Uterus (tissue), 4 donors: Measurements from ENCODE around the gene CRYZ. TPM values are rescaled to one million over a fixed set of nuclear protein-coding genes. Genes with fewer than 3 reads are reported as not detected.
"Not testable (repeated sequence)": the region's sequence is repeated elsewhere in the genome, so short reads cannot be mapped to it uniquely, and the experiment has no call there.

Experiments used
- DNase-seq, 2 donors: peaks; one replicate each; pipeline ENCODE4 v3.0.0-alpha.2; 2019 to 2020
- H3K27ac ChIP-seq, 2 donors: fragments of 200-600 bp; sonication (generic); 1 replicate in 1 of 2; 2 replicates in 1 of 2; pipeline ENCODE4 v1.5.1; 2016 to 2018
- H3K27me3 ChIP-seq, 2 donors: fragments of 200-600 bp; sonication (generic); one replicate each; pipeline ENCODE4 v1.5.1; 2018 to 2019; ENCODE audit warnings: control low read depth in 1 of 2
- H3K36me3 ChIP-seq, 2 donors: fragments of 200-600 bp; sonication (generic); one replicate each; pipeline ENCODE4 v1.5.1; 2019; ENCODE audit warnings: control low read depth in 1 of 2
- H3K4me1 ChIP-seq, 2 donors: fragments of 200-600 bp; sonication (generic); one replicate each; pipeline ENCODE4 v1.5.1; 2018 to 2019; ENCODE audit warnings: control low read depth in 1 of 2
- H3K4me3 ChIP-seq, 2 donors: fragments of 200-600 bp; sonication (generic); 1 replicate in 1 of 2; 2 replicates in 1 of 2; pipeline ENCODE4 v1.5.1; 2018 to 2019; ENCODE audit warnings: mild to moderate bottlenecking in 1 of 2
- H3K9me3 ChIP-seq, 2 donors: fragments of 200-600 bp; sonication (generic); one replicate each; pipeline ENCODE4 v1.5.1; 2019; ENCODE audit warnings: control low read depth in 1 of 2
- POLR2A ChIP-seq, 2 donors: fragments of 450-650 bp; IDR thresholded peaks; one replicate each; pipeline ENCODE4 v1.6.1; 2016; ENCODE audit warnings: antibody characterized with exemption in 2 of 2, mild to moderate bottlenecking in 1 of 2, moderate library complexity in 1 of 2
- intact Hi-C: fragments of 100-400 bp; cut with DNase I; formaldehyde crosslinking; loops from one replicate; pipeline ENCODE4 v1.15.1; 2023; ENCODE audit warnings: low total_unique reads
- total RNA-seq, 4 donors: library from RNA; depleted of rRNA in 3 of 4; stranded (reverse); fragments of >200 nt in 3 of 4; gene quantifications; one replicate each; pipeline versions ENCODE4 v1.1.0 to v1.2.4, GENCODE V29; 2014 to 2023
- TF ChIP-seq, protein P1 (sequence below), 4 experiments: fragments of 200-600 bp in 2 of 4; fragments of 450-650 bp in 2 of 4; sonication (generic) in 2 of 4; IDR thresholded peaks; one replicate each; pipeline ENCODE4 v1.5.1; 2016 to 2019; ENCODE audit warnings: antibody characterized with exemption in 4 of 4, mild to moderate bottlenecking in 2 of 4, moderate library complexity in 1 of 4
- donor health status: DM: yes; HTN: yes; CAD: no.

The CRYZ gene
- total RNA-seq, 4 donors from 2014 or later = 22.4 to 53.7 (median 36.4) TPM

GRCh38 chr1:74737333-74737732 lies 4.5 kb upstream of the CRYZ start:
- no peaks in the 10 kb centered on the region for H3K4me1 ChIP-seq
- H3K27me3 ChIP-seq = no peaks in the 10 kb centered on the region
- intact Hi-C loops = no loop called here
- no peak for TF ChIP-seq POLR2A (IDR thresholded peaks at IDR 0.05)
- TF ChIP-seq, protein P1, sequence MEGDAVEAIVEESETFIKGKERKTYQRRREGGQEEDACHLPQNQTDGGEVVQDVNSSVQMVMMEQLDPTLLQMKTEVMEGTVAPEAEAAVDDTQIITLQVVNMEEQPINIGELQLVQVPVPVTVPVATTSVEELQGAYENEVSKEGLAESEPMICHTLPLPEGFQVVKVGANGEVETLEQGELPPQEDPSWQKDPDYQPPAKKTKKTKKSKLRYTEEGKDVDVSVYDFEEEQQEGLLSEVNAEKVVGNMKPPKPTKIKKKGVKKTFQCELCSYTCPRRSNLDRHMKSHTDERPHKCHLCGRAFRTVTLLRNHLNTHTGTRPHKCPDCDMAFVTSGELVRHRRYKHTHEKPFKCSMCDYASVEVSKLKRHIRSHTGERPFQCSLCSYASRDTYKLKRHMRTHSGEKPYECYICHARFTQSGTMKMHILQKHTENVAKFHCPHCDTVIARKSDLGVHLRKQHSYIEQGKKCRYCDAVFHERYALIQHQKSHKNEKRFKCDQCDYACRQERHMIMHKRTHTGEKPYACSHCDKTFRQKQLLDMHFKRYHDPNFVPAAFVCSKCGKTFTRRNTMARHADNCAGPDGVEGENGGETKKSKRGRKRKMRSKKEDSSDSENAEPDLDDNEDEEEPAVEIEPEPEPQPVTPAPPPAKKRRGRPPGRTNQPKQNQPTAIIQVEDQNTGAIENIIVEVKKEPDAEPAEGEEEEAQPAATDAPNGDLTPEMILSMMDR (IDR thresholded peaks at IDR 0.05) = no peak
- no peak overlapping the region for H3K4me3 ChIP-seq
- no peaks in the 10 kb centered on the region for H3K9me3 ChIP-seq
- no peaks in the 10 kb centered on the region for H3K36me3 ChIP-seq
- H3K27ac ChIP-seq = no peak overlapping the region
- DNase-seq = no peak

- Histone ChIP-seq H3K9me3 (no peaks in the 10 kb centered on the region), H3K27ac (peak overlapping the region; percentile 88 to 91), H3K27me3 (no peaks in the 10 kb centered on the region), H3K4me3 (peak overlapping the region; percentile 78 to 79), H3K4me1 (peaks cover 0 to 17% of the 10 kb centered on the region in 2 donors), H3K36me3 (no peaks in the 10 kb centered on the region)
- intact Hi-C loops = no loop called here
- no peak for TF ChIP-seq POLR2A (IDR thresholded peaks at IDR 0.05)
- TF ChIP-seq, protein P1 (IDR thresholded peaks at IDR 0.05) = peak; percentile 60 to 69 (median 63)
- no peak for DNase-seq
These were observed 994 bp upstream of the CRYZ start for GRCh38 chr1:74733604-74734484.

DNA sequence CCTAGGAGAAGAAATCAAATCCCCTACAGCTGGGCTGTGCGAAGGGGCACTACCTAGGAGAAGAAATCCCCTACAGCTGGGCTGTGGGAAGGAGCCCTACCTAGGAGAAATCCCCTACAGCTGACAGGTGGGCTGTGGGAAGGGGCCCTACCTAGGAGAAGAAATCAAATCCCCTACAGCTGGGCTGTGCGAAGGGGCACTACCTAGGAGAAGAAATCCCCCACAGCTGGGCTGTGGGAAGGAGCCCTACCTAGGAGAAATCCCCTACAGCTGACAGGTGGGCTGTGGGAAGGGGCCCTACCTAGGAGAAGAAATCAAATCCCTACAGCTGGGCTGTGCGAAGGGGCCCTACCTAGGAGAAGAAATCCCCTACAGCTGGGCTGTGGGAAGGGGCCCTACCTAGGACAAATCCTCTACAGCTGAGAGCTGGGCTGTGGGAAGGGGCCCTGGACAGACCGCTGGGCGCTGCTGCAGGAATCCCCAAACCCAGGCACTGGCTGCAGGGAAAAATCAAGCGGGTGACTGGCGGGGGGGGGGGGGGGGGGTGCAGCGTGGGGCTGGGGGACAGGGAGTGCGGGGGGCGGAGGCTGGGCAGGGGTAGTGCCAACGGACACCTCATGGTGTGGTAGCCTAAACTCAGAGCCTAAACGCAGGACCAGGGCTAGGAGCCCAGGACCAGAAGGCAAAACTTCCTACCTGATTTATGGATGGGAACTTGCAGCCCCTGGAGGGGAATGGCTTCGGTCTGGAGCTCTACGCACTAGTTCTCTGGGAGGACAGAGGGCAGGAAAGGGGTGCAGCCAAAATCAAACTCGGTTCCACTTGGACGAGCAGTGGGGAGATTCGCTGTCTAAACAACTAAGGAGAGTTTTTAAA lies 541 bp downstream of the CRYZ start:
- peaks cover 0 to 17% of the 10 kb centered on the region in 2 donors for H3K4me1 ChIP-seq
- DNase-seq = peak in 1 of 2 donors; percentile 19
- intact Hi-C loops, H3K27me3 ChIP-seq, H3K9me3 ChIP-seq, H3K36me3 ChIP-seq: not testable (repeated sequence)
- H3K27ac ChIP-seq = peak overlapping the region; percentile 88 to 91
- H3K4me3 ChIP-seq = peak overlapping the region; percentile 78 to 79

- TF ChIP-seq POLR2A (IDR thresholded peaks at IDR 0.05) = no peak
- TF ChIP-seq, protein P1 (IDR thresholded peaks at IDR 0.05) = no peak
- intact Hi-C loops = no loop called here
These were observed 1.3 kb downstream of the CRYZ start for GRCh38 chr1:74731399-74732052.

GRCh38 chr1:74729741-74730478 lies 2.9 kb downstream of the CRYZ start:
- Histone ChIP-seq H3K27me3 (no peaks in the 10 kb centered on the region), H3K9me3 (no peaks in the 10 kb centered on the region), H3K4me1 (peaks cover 0 to 17% of the 10 kb centered on the region in 2 donors), H3K4me3 (no peak overlapping the region), H3K36me3 (no peaks in the 10 kb centered on the region), H3K27ac (peak overlapping the region in 1 of 2 donors; percentile 23)
- no peak for DNase-seq
- TF ChIP-seq, protein P1 (IDR thresholded peaks at IDR 0.05) = no peak
- TF ChIP-seq POLR2A (IDR thresholded peaks at IDR 0.05) = no peak
- intact Hi-C loops = no loop called here

More at GRCh38 chr1:74731399-74732052, 1.3 kb downstream of the CRYZ start:
- Histone ChIP-seq H3K4me3 (peak overlapping the region; percentile 78 to 79), H3K4me1 (peaks cover 0 to 17% of the 10 kb centered on the region in 2 donors), H3K9me3 (no peaks in the 10 kb centered on the region), H3K27ac (peak overlapping the region; percentile 88 to 91), H3K27me3 (no peaks in the 10 kb centered on the region), H3K36me3 (no peaks in the 10 kb centered on the region)
- no peak for DNase-seq
